Glomerular visceral epithelial cell (primary cell): ENCODE data around the gene TIMP2.
"Not testable (repeated sequence)": the region's sequence is repeated elsewhere in the genome, so short reads cannot be mapped to it uniquely, and the experiment has no call there.

Experiments used
- DNase-seq: peaks from one replicate; pipeline ENCODE4 v3.0.0-alpha.2; 2016; ENCODE audit errors: extremely low spot score

Gene TIMP2

GRCh38 chr17:78905541-78905940 lies 19.6 kb downstream of the TIMP2 start:
- DNase-seq, result no peak

GRCh38 chr17:78905116-78905515 lies 20.1 kb downstream of the TIMP2 start:
- DNase-seq, result no peak

GRCh38 chr17:78904371-78904770 lies 20.8 kb downstream of the TIMP2 start:
- no peak for DNase-seq

- DNase-seq, result peak; percentile 54
Observed at GRCh38 chr17:78903101-78903779, 21.9 kb downstream of the TIMP2 start, which contains the start of gene CEP295NL. TSS of gene CEP295NL (minus strand) at chr17:78903201. CDS start at chr17:78901828, 1,373 bp downstream.

GRCh38 chr17:78902231-78902630 lies 23.0 kb downstream of the TIMP2 start:
- DNase-seq, result not testable (repeated sequence)

- DNase-seq, result no peak
Observed at GRCh38 chr17:78901806-78902205, 23.4 kb downstream of the TIMP2 start.

GRCh38 chr17:78900816-78901215 lies 24.4 kb downstream of the TIMP2 start:
- DNase-seq, result no peak

GRCh38 chr17:78899361-78900260 lies 25.6 kb downstream of the TIMP2 start:
- no peak for DNase-seq

- no peak for DNase-seq
Observed at GRCh38 chr17:78898947-78899346, 26.2 kb downstream of the TIMP2 start.

- DNase-seq, result no peak
Observed at GRCh38 chr17:78898075-78898836, 26.9 kb downstream of the TIMP2 start.

GRCh38 chr17:78897664-78898047 lies 27.5 kb downstream of the TIMP2 start:
- no peak for DNase-seq

- no peak for DNase-seq
Observed at GRCh38 chr17:78896834-78897663, 28.1 kb downstream of the TIMP2 start.

GRCh38 chr17:78896091-78896833 lies 28.9 kb downstream of the TIMP2 start:
- no peak for DNase-seq

GRCh38 chr17:78895322-78895721 lies 29.9 kb downstream of the TIMP2 start:
- no peak for DNase-seq

- no peak for DNase-seq
Observed at GRCh38 chr17:78893684-78894083, 31.5 kb downstream of the TIMP2 start.

GRCh38 chr17:78892936-78893379 lies 32.2 kb downstream of the TIMP2 start:
- DNase-seq, result no peak

- no peak for DNase-seq
Observed at GRCh38 chr17:78892520-78892919, 32.7 kb downstream of the TIMP2 start.

GRCh38 chr17:78892062-78892456 lies 33.1 kb downstream of the TIMP2 start:
- no peak for DNase-seq

- no peak for DNase-seq
Observed at GRCh38 chr17:78891406-78892061, 33.7 kb downstream of the TIMP2 start.

- no peak for DNase-seq
Observed at GRCh38 chr17:78890498-78890897, 34.7 kb downstream of the TIMP2 start.
